ENCODE data around the gene PPA1.
"Not testable (repeated sequence)": the region's sequence is repeated elsewhere in the genome, so short reads cannot be mapped to it uniquely, and the experiment has no call there.

Gene PPA1

GRCh38 chr10:70206762-70207161 lies 26.5 kb downstream of the PPA1 start:
- DNase-seq = no peak

- no peak for DNase-seq
Measured at GRCh38 chr10:70201105-70201504, 32.1 kb downstream of the PPA1 start.

- no peak for DNase-seq
Measured at GRCh38 chr10:70198696-70199466, 34.3 kb downstream of the PPA1 start.

GRCh38 chr10:70197235-70197945 lies 35.8 kb downstream of the PPA1 start:
- no peak for DNase-seq

GRCh38 chr10:70193391-70193844 lies 39.8 kb downstream of the PPA1 start:
- DNase-seq = no peak

GRCh38 chr10:70192326-70192968 lies 40.8 kb downstream of the PPA1 start:
- no peak for DNase-seq

- no peak for DNase-seq
Measured at GRCh38 chr10:70191972-70192305, 41.3 kb downstream of the PPA1 start.

- no peak for DNase-seq
Measured at GRCh38 chr10:70191161-70191971, 41.9 kb downstream of the PPA1 start.

GRCh38 chr10:70190581-70190980 lies 42.6 kb downstream of the PPA1 start:
- no peak for DNase-seq

GRCh38 chr10:70190102-70190501 lies 43.1 kb downstream of the PPA1 start:
- no peak for DNase-seq

GRCh38 chr10:70188768-70189167 lies 44.5 kb downstream of the PPA1 start:
- no peak for DNase-seq

- no peak for DNase-seq
Measured at GRCh38 chr10:70186571-70186970, 46.7 kb downstream of the PPA1 start.

- DNase-seq = no peak
Measured at GRCh38 chr10:70186090-70186489, 47.1 kb downstream of the PPA1 start.

- DNase-seq = no peak
Measured at GRCh38 chr10:70183304-70183703, 49.9 kb downstream of the PPA1 start.

GRCh38 chr10:70179209-70179608 lies 54.0 kb downstream of the PPA1 start:
- not testable (repeated sequence) for DNase-seq

- DNase-seq = no peak
Measured at GRCh38 chr10:70178139-70178725, 55.0 kb downstream of the PPA1 start.

GRCh38 chr10:70176441-70176840 lies 56.8 kb downstream of the PPA1 start:
- no peak for DNase-seq

- DNase-seq = no peak
Measured at GRCh38 chr10:70175516-70175915, 57.7 kb downstream of the PPA1 start.

GRCh38 chr10:70174058-70174741 lies 59.0 kb downstream of the PPA1 start:
- DNase-seq = no peak

GRCh38 chr10:70169649-70170364 lies 63.4 kb downstream of the PPA1 start:
- no peak for DNase-seq

GRCh38 chr10:70169011-70169410 lies 64.2 kb downstream of the PPA1 start:
- no peak for DNase-seq

All from SW 1271 (cell line).